ENCODE results near the gene PDP2.

DNA sequence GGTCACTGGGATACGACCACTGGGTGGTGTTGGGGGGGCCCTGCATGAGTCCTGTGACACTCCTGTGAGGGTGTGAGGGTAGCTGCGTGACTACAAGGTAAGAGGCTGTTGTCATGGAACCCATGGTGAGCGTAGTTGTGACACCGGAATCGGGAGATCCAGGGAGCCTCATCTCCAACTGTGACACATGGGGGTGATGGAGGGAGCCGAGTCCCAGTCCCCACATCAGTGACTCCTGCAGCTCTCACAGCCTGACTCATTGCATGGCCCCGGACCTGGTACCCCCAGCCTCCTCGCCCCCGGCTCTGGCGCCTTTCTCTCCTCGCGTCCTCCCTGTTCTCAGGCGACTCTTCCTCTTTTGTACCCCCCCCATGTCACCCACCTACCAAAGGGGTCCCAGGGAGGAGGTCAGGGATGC is 24.1 kb downstream of the PDP2 start:
- TF ChIP-seq POLR2A (IDR thresholded peaks at IDR 0.05; ENCODE audit: low read depth, low read length) (no peak), POLR2AphosphoS5 (IDR thresholded peaks at IDR 0.05; ENCODE audit: low read depth, low read length) (no peak)
